ENCODE data around the gene TTBK2.

GRCh38 chr15:42804739-42805138 is 115.8 kb downstream of the TTBK2 start:
- TF ChIP-seq RAD21 (IDR thresholded peaks at IDR 0.05; ENCODE audit: low read depth) (no peak), ZBTB7A (IDR thresholded peaks at IDR 0.05; ENCODE audit: low read depth) (no peak)
- TF ChIP-seq, protein P1, sequence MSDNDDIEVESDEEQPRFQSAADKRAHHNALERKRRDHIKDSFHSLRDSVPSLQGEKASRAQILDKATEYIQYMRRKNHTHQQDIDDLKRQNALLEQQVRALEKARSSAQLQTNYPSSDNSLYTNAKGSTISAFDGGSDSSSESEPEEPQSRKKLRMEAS (IDR thresholded peaks at IDR 0.05), result no peak

Data from Ishikawa (cell line).